WERI-Rb-1 (cell line): ENCODE data around the gene STEAP3.

Experiments used
- DNase-seq: peaks from one replicate; pipeline ENCODE4 v3.0.0-alpha.2; 2020
- H3K27ac ChIP-seq: fragments of 250-450 bp; sonication (Bioruptor Pico); 2 replicates; pipeline ENCODE4 v1.5.1; 2020; ENCODE audit warnings: mild to moderate bottlenecking, moderate library complexity
- H3K27me3 ChIP-seq: fragments of 250-450 bp; sonication (Bioruptor Pico); 2 replicates; pipeline ENCODE4 v1.5.1; 2021; ENCODE audit warnings: mild to moderate bottlenecking, low read depth, moderate library complexity; ENCODE audit not compliant: insufficient read depth, severe bottlenecking
- H3K36me3 ChIP-seq: fragments of 250-450 bp; sonication (Bioruptor Pico); 2 replicates; pipeline ENCODE4 v1.5.1; 2020; ENCODE audit warnings: mild to moderate bottlenecking, moderate library complexity
- H3K4me3 ChIP-seq: 2 replicates; pipeline ENCODE4 v1.5.1; 2011; ENCODE audit warnings: low read depth, mild to moderate bottlenecking, control low read depth, low read length
- H3K9me3 ChIP-seq: fragments of 250-450 bp; sonication (Bioruptor Pico); 2 replicates; pipeline ENCODE4 v1.5.1; 2021; ENCODE audit warnings: mild to moderate bottlenecking, moderate library complexity; ENCODE audit not compliant: severe bottlenecking
- TF ChIP-seq, protein P1 (sequence below): IDR thresholded peaks from 2 replicates; pipeline ENCODE4 v1.5.1; 2011; ENCODE audit warnings: low read depth, mild to moderate bottlenecking, control low read depth, inconsistent platforms, low read length

Gene STEAP3

DNA sequence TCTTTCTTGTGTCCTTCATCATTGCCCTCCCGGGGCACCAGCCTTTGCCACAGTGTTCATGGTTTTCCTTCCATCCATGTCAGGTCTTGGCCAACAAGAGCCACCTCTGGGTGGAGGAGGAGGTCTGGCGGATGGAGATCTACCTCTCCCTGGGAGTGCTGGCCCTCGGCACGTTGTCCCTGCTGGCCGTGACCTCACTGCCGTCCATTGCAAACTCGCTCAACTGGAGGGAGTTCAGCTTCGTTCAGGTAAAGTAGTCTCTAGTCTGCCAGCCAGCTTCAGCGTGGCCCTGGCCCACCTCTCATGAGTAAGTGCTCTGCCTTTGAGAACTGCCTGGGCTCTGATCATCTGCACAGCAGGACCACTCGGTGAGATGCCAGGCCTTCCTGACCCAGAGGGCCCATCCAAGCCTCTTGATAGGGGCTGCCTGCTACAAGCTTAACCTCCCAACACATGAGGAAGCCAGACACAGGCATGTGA, 31.0 kb downstream of the STEAP3 start:
- Histone ChIP-seq H3K27ac (no peak overlapping the region), H3K9me3 (no peaks in the 10 kb centered on the region), H3K36me3 (peaks cover 12% of the 10 kb centered on the region), H3K4me3 (no peak overlapping the region), H3K27me3 (no peaks in the 10 kb centered on the region)
- TF ChIP-seq, protein P1, sequence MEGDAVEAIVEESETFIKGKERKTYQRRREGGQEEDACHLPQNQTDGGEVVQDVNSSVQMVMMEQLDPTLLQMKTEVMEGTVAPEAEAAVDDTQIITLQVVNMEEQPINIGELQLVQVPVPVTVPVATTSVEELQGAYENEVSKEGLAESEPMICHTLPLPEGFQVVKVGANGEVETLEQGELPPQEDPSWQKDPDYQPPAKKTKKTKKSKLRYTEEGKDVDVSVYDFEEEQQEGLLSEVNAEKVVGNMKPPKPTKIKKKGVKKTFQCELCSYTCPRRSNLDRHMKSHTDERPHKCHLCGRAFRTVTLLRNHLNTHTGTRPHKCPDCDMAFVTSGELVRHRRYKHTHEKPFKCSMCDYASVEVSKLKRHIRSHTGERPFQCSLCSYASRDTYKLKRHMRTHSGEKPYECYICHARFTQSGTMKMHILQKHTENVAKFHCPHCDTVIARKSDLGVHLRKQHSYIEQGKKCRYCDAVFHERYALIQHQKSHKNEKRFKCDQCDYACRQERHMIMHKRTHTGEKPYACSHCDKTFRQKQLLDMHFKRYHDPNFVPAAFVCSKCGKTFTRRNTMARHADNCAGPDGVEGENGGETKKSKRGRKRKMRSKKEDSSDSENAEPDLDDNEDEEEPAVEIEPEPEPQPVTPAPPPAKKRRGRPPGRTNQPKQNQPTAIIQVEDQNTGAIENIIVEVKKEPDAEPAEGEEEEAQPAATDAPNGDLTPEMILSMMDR, result no peak
- no peak for DNase-seq

DNA sequence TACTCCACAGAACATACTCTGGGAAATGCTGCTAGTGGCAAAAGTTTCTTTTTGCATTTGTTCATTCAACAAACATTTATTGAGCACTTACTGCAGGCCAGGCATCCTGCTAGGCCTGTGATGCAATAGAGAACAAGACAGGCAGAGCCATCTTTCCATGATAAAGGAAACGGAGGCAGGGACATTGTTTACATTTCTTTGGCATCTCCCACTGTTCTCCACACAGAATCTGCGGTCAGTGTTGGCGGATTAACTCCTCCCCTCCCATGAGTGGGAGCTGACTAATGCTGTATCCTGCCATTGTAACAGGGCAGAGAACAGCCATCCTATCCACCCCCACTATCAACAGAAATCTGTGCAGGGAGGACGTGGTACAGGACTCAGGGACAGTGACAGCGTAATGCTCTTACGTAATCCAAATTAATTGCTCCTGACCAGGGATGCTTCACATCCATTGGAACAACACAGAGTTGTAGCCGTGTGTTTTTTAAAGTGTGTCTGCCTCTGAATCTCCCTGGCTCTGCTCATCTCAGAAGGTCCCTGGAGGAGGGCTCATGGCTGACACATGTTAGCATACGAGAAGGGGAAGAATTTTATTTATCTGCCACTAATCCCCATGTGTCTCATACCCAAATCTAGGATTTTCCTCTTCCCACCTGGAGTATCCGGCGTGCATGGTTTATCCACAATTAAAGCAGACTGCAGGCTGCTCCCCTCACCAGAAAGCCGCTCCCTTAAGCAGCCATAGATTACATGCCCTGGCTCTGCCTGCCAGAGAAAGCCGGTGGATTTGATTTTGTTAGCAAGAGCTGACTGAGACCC, 32.3 kb downstream of the STEAP3 start:
- H3K9me3 ChIP-seq, result no peaks in the 10 kb centered on the region
- H3K4me3 ChIP-seq, result peak overlapping the region; percentile 23
- H3K27me3 ChIP-seq, result no peaks in the 10 kb centered on the region
- peak; percentile 80 for DNase-seq
- TF ChIP-seq, protein P1, result no peak
- H3K27ac ChIP-seq, result peak overlapping the region; percentile 86
- H3K36me3 ChIP-seq, result peaks cover 3% of the 10 kb centered on the region

DNA sequence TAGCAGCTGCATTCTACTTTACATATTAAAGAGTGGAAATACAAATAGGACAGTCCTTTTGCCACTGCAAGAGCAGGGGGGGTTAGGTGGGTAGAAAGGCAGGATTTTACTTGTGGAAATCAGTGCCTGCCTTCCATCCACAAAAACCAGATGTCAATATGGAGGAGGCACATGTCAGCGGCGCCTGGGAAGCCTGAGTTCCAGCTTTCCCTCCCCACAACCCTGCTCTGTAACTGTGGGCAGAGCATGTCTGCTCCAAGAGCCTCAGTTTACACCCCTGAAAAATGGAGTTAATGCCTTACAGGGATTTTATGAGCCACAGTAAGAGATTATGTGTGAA, 32.9 kb downstream of the STEAP3 start:
- no peak for DNase-seq
- H3K9me3 ChIP-seq, result no peaks in the 10 kb centered on the region
- H3K4me3 ChIP-seq, result peak overlapping the region; percentile 23
- H3K27ac ChIP-seq, result peak overlapping the region; percentile 86
- H3K27me3 ChIP-seq, result no peaks in the 10 kb centered on the region
- TF ChIP-seq, protein P1, result no peak
- no peaks in the 10 kb centered on the region; the same call in 1 of the 2 replicates for H3K36me3 ChIP-seq

DNA sequence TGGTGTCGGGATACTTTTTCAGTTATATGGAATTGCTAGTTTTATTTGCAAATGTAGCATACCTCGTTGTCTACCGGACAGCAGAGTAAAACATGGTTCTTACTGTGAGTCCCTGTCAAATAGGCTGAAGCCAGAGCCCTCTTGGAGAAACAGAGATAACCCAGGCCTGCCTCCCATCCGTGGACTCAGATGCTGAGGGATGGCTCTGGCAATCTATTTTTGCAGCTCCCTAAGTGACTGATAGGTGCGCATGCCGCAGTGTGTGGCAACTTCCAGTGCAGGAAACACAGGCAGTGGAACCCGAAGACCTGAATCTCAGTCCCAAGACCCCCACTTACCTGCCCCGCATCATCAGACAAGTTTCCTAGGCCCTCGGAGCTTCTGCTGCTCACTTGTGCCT, 33.6 kb downstream of the STEAP3 start:
- TF ChIP-seq, protein P1, result no peak
- H3K9me3 ChIP-seq, result no peaks in the 10 kb centered on the region
- peak overlapping the region; percentile 86 for H3K27ac ChIP-seq
- H3K27me3 ChIP-seq, result no peaks in the 10 kb centered on the region
- H3K36me3 ChIP-seq, result no peaks in the 10 kb centered on the region; the same call in 1 of the 2 replicates
- H3K4me3 ChIP-seq, result no peak overlapping the region
- DNase-seq, result no peak

DNA sequence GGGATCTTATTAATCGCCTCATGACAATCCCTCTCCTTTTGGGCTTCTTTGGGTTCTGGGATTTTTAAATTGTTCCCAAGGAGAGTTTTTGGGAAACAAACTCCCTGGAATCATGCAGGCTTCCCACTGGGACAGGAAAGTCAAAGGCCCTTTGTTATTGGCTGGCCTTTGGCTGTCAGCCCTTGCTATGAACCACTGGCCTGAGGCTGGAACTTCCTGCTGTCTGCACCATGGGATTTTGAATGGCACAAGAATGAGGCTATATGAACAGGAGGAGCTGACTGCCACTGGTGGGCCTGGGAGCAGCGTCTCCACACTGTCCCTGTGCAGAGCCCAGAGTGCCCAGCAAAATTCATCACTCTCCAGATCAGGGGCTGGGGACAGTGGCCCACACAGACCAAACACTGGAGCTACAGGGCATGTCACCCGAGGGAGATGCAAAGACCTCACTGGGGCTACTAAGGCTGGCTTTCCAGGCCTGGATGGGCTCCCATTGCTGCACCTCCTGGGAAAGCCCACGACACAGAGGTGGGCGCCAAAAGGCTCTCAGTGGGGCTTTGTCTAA, 35.7 kb downstream of the STEAP3 start:
- H3K27ac ChIP-seq, result no peak overlapping the region
- H3K36me3 ChIP-seq, result no peaks in the 10 kb centered on the region; the same call in none of the 2 replicates

More for the DNA sequence above, 35.7 kb downstream of the STEAP3 start:
- H3K4me3 ChIP-seq, result no peak overlapping the region
- TF ChIP-seq, protein P1, result no peak
- H3K27me3 ChIP-seq, result no peaks in the 10 kb centered on the region
- no peak for DNase-seq
- H3K9me3 ChIP-seq, result no peaks in the 10 kb centered on the region
